IMR-90 (cell line): ENCODE measurements around the gene PRADC1.
"Not testable (repeated sequence)": the region's sequence is repeated elsewhere in the genome, so short reads cannot be mapped to it uniquely, and the experiment has no call there.

Experiments used
- CTCF ChIP-seq: conservative IDR thresholded peaks from 2 replicates; pipeline ENCODE4 v1.5.1; 2012; ENCODE audit warnings: mild to moderate bottlenecking, low read depth, low read length, improper control_type of control experiment
- MXI1 ChIP-seq: IDR thresholded peaks from 2 replicates; pipeline ENCODE4 v1.6.1; 2012; ENCODE audit warnings: low read depth, mild to moderate bottlenecking, low read length, moderate library complexity, borderline replicate concordance
- POLR2A ChIP-seq: IDR thresholded peaks from 2 replicates; pipeline ENCODE4 v1.6.1; 2012; ENCODE audit warnings: mild to moderate bottlenecking, low read depth, low read length
- RAD21 ChIP-seq: IDR thresholded peaks from 2 replicates; pipeline ENCODE4 v1.6.1; 2012; ENCODE audit warnings: low read length, improper control_type of control experiment
- SMC3 ChIP-seq: fragments of 150-350 bp; IDR thresholded peaks from 2 replicates; pipeline ENCODE4 v1.6.1; 2016; ENCODE audit warnings: low read depth, mild to moderate bottlenecking, antibody characterized with exemption, low read length, moderate library complexity

DNA sequence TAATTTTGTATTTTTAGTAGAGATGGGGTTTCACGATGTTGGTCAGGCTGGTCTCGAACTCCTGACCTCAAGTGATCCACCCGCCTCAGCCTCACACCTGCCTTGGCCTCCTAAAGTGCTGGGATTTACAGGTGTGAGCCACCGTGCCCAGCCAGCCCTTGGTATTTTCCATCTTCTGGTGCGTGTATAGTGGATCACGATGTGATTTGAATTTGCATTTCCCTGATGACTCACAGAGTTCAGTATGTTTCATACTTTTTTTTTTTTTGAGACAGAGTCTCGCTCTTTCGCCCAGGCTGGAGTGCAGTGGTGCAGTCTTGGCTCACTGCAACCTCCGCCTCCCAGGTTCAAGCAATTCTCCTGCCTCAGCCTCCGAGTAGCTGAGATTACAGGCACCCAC lies 32.8 kb downstream of the PRADC1 start:
- not testable (repeated sequence) for TF ChIP-seq MXI1, CTCF, RAD21, POLR2A, SMC3
